Stomach (tissue), 4 donors: ENCODE measurements around the gene FBRSL1.

Experiments used
- POLR2AphosphoS5 ChIP-seq, 3 donors: sonication (generic); formaldehyde crosslinking; IDR thresholded peaks; one replicate each; pipeline ENCODE4 v1.6.1; 2016; ENCODE audit warnings: antibody characterized with exemption in 3 of 3
- TF ChIP-seq, protein P1 (sequence below), 7 experiments: fragments of 450-650 bp in 4 of 7; fragments of 200-600 bp in 3 of 7; sonication (generic) in 3 of 7; IDR thresholded peaks; one replicate each; pipeline ENCODE4 v1.5.1; 2016 to 2019; ENCODE audit warnings: antibody characterized with exemption in 7 of 7, control low read depth in 2 of 7, mild to moderate bottlenecking in 1 of 7

DNA sequence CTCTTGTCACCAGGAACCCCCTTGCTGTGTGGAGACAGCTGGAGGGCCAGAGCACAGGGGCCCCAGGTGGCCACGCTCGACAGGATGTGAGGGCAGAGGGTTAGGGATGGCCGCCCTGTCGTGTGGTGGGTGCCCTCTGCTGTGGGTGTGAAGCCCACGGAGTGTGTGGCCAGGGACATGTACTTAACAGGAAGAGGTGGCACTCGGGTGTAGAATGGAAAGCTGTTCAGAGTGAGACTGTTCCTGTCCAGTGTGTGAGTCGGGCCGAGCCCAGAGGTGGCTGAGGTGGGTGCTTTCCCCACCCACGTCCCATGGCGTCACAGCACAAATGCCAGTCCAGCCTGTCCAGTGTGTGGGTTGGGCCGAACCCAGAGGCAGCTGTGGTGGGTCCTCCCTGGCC lies 47.1 kb downstream of the FBRSL1 start:
- TF ChIP-seq, protein P1, sequence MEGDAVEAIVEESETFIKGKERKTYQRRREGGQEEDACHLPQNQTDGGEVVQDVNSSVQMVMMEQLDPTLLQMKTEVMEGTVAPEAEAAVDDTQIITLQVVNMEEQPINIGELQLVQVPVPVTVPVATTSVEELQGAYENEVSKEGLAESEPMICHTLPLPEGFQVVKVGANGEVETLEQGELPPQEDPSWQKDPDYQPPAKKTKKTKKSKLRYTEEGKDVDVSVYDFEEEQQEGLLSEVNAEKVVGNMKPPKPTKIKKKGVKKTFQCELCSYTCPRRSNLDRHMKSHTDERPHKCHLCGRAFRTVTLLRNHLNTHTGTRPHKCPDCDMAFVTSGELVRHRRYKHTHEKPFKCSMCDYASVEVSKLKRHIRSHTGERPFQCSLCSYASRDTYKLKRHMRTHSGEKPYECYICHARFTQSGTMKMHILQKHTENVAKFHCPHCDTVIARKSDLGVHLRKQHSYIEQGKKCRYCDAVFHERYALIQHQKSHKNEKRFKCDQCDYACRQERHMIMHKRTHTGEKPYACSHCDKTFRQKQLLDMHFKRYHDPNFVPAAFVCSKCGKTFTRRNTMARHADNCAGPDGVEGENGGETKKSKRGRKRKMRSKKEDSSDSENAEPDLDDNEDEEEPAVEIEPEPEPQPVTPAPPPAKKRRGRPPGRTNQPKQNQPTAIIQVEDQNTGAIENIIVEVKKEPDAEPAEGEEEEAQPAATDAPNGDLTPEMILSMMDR (IDR thresholded peaks at IDR 0.05), result no peak
- TF ChIP-seq POLR2AphosphoS5 (IDR thresholded peaks at IDR 0.05), result no peak
